ENCODE measurements around the gene SCT. TPM values are rescaled to one million over a fixed set of nuclear protein-coding genes. Genes with fewer than 3 reads are reported as not detected.

Gene SCT
- total RNA-seq, 1 experiment from 2014 or later: 2.3 TPM

GRCh38 chr11:611001-611996 lies 15.7 kb downstream of the SCT start:
- H3K36me3 Mint-ChIP-seq: peaks cover 23% of the 10 kb centered on the region
- ATAC-seq: no peak

More at GRCh38 chr11:611001-611996, 15.7 kb downstream of the SCT start:
- no peak overlapping the region for H3K27ac Mint-ChIP-seq
- no peak for DNase-seq (ENCODE audit: low spot score)
- H3K27me3 Mint-ChIP-seq (ENCODE audit: low read depth): no peaks in the 10 kb centered on the region
- TF ChIP-seq PREB (CRISPR knock-in tag; IDR thresholded peaks at IDR 0.05; ENCODE audit: borderline replicate concordance) (no peak), E2F1 (CRISPR knock-in tag; IDR thresholded peaks at IDR 0.05) (no peak), CDX4 (CRISPR knock-in tag; IDR thresholded peaks at IDR 0.05; ENCODE audit: borderline replicate concordance) (no peak), PRRX2 (CRISPR knock-in tag; IDR thresholded peaks at IDR 0.05) (no peak), ESRRA (CRISPR knock-in tag; IDR thresholded peaks at IDR 0.05; ENCODE audit: borderline replicate concordance) (no peak), SP1 (CRISPR knock-in tag; conservative IDR thresholded peaks at IDR 0.05) (no peak), TP53 (CRISPR knock-in tag; IDR thresholded peaks at IDR 0.05) (no peak), ATF2 (CRISPR knock-in tag; IDR thresholded peaks at IDR 0.05; ENCODE audit: borderline replicate concordance, low read depth) (no peak), ZNF121 (CRISPR knock-in tag; IDR thresholded peaks at IDR 0.05) (no peak), IRF1 (CRISPR knock-in tag; IDR thresholded peaks at IDR 0.05) (no peak), ZMAT4 (CRISPR knock-in tag; IDR thresholded peaks at IDR 0.05) (no peak), EMX1 (CRISPR knock-in tag; IDR thresholded peaks at IDR 0.05) (no peak), TEAD4 (CRISPR knock-in tag; IDR thresholded peaks at IDR 0.05) (no peak), FOXP4 (CRISPR knock-in tag; IDR thresholded peaks at IDR 0.05) (no peak), JAZF1 (CRISPR knock-in tag; IDR thresholded peaks at IDR 0.05) (no peak), KAT7 (CRISPR knock-in tag; IDR thresholded peaks at IDR 0.05; ENCODE audit: borderline replicate concordance) (no peak), ZNF416 (CRISPR knock-in tag; IDR thresholded peaks at IDR 0.05) (no peak)
- 0 out of 2 replicates have a peak, but pooled peaks cover 4% of the 10 kb centered on the region for H3K4me1 Mint-ChIP-seq
- ChIA-PET CTCF (interaction anchor here (0.6 to 2.8 kb wide), 4 partner anchors 26 to 115 kb away, joined by 3 to 14 read pairs (median 4); partner anchors contain the start of gene LMNTD2), POLR2A (no interaction called here)
- no peaks in the 10 kb centered on the region for H3K9me3 Mint-ChIP-seq
- no peak overlapping the region for H3K4me3 Mint-ChIP-seq

Measured in WTC11 (cell line).